Measurements from ENCODE around the gene ADAD2. TPM values are rescaled to one million over a fixed set of nuclear protein-coding genes. Genes with fewer than 3 reads are reported as not detected.

ADAD2 gene
- total RNA-seq, 4 donors from 2014 or later = 0.19 to 4.3 (median 1.6) TPM; not detected in 1

DNA sequence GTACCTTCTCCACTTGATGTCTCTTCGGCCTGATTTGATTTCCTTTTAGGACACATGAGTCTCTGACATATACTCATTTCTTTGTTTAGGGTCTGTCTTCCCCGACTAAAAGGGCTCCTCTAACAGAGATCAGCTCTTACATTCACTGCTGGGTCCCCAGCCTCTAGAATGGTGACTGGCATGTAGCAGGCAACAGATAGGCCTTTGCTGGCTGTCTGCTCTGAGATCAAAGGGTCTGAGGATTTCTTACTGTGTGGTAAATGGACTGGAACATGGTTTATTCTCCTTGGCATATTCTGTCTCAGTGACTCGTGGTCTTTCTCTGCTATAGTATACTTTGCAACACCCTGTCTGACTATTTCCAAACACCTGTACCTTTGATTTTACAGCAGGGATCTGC, 29.2 kb upstream of the ADAD2 start:
- DNase-seq (ENCODE audit: low spot score) (no peak), ATAC-seq (ENCODE audit: low FRiP score) (no peak)
- TF ChIP-seq, protein P1, sequence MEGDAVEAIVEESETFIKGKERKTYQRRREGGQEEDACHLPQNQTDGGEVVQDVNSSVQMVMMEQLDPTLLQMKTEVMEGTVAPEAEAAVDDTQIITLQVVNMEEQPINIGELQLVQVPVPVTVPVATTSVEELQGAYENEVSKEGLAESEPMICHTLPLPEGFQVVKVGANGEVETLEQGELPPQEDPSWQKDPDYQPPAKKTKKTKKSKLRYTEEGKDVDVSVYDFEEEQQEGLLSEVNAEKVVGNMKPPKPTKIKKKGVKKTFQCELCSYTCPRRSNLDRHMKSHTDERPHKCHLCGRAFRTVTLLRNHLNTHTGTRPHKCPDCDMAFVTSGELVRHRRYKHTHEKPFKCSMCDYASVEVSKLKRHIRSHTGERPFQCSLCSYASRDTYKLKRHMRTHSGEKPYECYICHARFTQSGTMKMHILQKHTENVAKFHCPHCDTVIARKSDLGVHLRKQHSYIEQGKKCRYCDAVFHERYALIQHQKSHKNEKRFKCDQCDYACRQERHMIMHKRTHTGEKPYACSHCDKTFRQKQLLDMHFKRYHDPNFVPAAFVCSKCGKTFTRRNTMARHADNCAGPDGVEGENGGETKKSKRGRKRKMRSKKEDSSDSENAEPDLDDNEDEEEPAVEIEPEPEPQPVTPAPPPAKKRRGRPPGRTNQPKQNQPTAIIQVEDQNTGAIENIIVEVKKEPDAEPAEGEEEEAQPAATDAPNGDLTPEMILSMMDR (IDR thresholded peaks at IDR 0.05) = no peak

DNA sequence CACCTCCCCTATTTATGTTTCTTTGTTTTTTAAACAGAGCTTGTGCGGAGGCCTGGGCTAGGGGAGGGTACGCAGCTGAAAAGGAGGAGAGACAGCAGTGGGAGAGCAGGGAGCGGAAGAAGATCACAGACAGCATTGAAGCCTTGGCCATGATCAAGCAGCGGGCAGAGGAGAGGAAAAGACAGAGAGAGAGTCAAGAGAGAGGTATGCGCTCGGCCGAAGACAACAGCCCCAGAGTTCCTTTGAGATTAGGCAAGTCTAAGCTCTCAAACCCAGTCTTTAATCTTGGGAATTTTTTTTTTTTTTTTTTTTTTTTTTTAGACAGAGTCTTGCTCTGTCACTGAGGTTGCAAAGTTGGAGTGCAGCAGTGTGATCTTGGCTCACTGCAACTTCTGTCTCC, 25.2 kb upstream of the ADAD2 start:
- DNase-seq (ENCODE audit: low spot score) = no peak
- ATAC-seq (ENCODE audit: low FRiP score) = no peak
- TF ChIP-seq, protein P1 (IDR thresholded peaks at IDR 0.05) = no peak

DNA sequence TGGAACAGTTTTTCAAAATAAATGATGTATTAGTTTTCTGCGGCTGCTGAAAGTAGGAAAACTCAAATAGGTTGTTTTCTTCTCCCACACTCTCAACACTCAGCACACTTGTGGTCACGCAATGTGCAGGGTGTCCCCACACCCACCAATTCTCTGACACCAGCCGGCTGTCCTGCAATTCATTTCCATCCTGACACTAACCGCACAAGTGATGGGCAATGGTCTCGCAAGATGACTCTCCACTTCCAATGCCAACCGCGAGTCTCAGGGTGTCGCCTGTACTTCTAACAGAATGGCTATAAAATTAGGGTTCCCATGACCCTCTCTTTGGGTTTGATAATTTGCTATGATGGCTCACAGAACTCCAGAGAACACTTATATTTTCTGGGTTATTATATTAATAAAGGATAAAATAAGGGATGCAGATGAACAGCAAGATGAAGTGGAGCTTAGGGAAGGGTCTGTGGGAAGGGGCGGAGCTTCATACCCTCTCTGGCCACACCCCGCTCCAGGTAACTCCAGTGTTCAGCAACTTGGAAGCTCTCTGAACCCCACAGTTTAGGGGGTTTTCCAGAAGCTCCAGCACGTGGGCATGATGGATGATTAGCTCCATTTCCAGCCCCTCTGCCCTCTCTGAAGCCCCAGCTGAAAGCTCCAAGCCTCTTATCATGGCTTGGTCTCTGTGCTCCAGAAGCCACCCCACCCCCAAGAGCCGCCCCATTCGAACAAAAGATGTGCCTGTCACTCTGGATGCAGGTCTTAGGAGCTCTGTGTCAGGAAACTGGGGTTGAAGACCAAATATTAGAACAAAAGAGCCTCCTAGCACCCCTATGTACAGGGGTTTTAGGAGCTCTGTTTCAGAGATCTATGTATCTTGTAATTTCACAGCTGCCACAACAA, 23.9 kb upstream of the ADAD2 start:
- TF ChIP-seq, protein P1 (IDR thresholded peaks at IDR 0.05) = no peak
- no peak for ATAC-seq (ENCODE audit: low FRiP score)
- DNase-seq (ENCODE audit: low spot score) = no peak

DNA sequence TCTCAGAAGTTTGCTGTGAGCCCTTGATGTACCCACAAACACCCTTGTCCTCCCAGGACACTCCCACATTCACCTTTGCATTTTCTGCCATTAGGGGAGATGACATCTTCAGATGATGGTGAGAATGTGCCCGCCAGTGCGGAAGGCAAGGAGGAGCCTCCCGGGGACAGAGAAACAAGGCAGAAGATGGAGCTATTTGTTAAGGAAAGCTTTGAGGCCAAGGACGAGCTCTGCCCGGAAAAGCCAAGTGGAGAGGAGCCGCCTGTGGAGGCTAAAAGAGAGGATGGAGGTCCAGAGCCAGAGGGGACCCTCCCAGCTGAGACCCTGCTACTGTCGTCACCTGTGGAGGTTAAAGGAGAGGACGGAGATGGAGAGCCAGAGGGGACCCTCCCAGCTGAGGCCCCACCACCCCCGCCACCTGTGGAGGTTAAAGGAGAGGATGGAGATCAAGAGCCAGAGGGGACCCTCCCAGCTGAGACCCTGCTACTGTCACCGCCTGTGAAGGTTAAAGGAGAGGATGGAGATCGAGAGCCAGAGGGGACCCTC, 21.1 kb upstream of the ADAD2 start:
- DNase-seq (ENCODE audit: low spot score) (no peak), ATAC-seq (ENCODE audit: low FRiP score) (no peak)
- TF ChIP-seq, protein P1 (IDR thresholded peaks at IDR 0.05) = no peak

DNA sequence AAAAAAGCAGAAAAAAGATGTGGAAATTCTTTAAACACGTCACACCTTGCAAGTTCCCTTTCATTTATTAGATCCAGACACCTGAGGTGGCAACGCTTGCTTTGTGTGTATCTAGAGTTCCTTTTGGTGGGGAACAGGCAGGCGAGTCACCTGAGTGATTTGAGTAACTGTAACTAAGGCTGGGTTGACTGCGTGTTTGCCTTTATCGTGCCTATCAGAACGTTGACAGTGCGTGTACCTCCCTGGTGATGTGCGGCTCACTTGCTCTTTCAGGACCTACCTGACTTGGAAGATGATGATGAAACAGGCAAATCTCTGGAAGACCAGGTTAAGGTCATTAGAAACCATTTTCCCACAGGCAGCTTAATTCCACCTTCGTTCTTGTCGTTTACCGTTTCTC, 16.6 kb upstream of the ADAD2 start:
- DNase-seq (ENCODE audit: low spot score) (no peak), ATAC-seq (ENCODE audit: low FRiP score) (no peak)
- TF ChIP-seq, protein P1 (IDR thresholded peaks at IDR 0.05) = no peak

DNA sequence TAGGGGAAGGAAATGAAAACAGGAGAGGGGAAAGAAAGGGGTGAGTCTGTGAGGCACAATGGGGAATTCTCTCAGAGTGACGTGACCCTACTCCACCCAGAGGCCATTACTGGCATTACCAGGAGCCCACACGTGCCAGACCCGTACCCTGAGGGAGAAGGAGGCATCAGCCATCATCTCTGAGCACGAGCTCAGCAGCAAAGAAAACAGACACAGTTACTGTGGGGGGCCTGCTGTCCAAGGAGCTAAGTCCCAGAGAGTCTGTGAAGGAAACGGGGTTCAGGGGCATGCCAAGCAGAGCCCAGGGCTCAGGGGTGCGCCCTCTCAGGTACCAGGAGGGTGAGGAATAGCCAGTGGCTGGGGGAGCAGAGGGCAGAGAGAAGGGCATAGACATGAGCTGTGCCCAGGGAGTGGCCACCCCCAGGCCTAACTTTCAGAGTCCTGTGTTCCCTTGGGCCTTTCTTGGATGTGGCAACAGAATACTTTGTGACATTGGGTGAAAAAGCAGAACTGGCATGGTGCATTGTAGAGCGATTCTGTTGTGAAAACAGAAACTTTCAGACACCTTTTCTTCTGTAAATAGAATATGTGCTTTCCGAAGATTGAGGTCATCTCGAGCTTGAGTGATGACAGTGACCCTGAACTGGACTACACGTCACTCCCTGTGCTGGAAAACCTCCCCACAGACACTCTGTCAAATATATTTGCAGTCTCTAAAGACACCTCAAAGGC, 15.4 kb upstream of the ADAD2 start:
- DNase-seq (ENCODE audit: low spot score) = peak; percentile 44
- ATAC-seq (ENCODE audit: low FRiP score) = no peak
- TF ChIP-seq, protein P1 (IDR thresholded peaks at IDR 0.05) = peak in 2 of 3 donors; percentile 50 to 71

Measured in omental fat pad (tissue), 4 donors.